Naive B cell (primary cell): ENCODE results near the gene RPH3AL. TPM values are rescaled to one million over a fixed set of nuclear protein-coding genes. Genes with fewer than 3 reads are reported as not detected.

Source experiments
- ATAC-seq, 2 donors: fragments of 150-1000 bp; cut with Tn5 transposase; 2 replicates each; pipeline ENCODE4 v1.10.0; 2021; ENCODE audit warnings: low read depth in 2 of 2, mild to moderate bottlenecking in 2 of 2, moderate library complexity in 2 of 2
- DNase-seq: peaks from one replicate; pipeline ENCODE4 v3.0.0; 2022
- H3K27ac Mint-ChIP-seq, 6 donors: one replicate each; pipeline ENCODE4 v1.8.0; 2020 to 2022; ENCODE audit warnings: mild to moderate bottlenecking in 6 of 6, mixed read lengths in 6 of 6, moderate library complexity in 5 of 6, inconsistent platforms in 2 of 6
- H3K27me3 Mint-ChIP-seq, 3 donors: one replicate each; pipeline ENCODE4 v1.8.0; 2021 to 2022; ENCODE audit warnings: mixed read lengths in 3 of 3, mild to moderate bottlenecking in 1 of 3
- H3K36me3 Mint-ChIP-seq, 2 donors: one replicate each; pipeline ENCODE4 v1.8.0; 2020 to 2022; ENCODE audit warnings: mixed read lengths in 2 of 2, inconsistent platforms in 1 of 2, mild to moderate bottlenecking in 1 of 2
- H3K4me1 Mint-ChIP-seq, 3 donors: one replicate each; pipeline ENCODE4 v1.8.0; 2020 to 2022; ENCODE audit warnings: mixed read lengths in 3 of 3, inconsistent platforms in 1 of 3, mild to moderate bottlenecking in 1 of 3, moderate library complexity in 1 of 3
- H3K4me3 Mint-ChIP-seq, 8 donors: one replicate each; pipeline ENCODE4 v1.8.0; 2020 to 2022; ENCODE audit warnings: mild to moderate bottlenecking in 8 of 8, mixed read lengths in 8 of 8, moderate library complexity in 8 of 8, inconsistent platforms in 2 of 8
- H3K9me3 Mint-ChIP-seq, 7 donors: one replicate each; pipeline ENCODE4 v1.8.0; 2020 to 2022; ENCODE audit warnings: mixed read lengths in 7 of 7, mild to moderate bottlenecking in 5 of 7, inconsistent platforms in 2 of 7, moderate library complexity in 1 of 7
- polyA plus RNA-seq, 6 donors: library from polyadenylated mRNA; unstranded; fragments of 300-500 nt; fragmentation: Illumina TruSeq; gene quantifications; one replicate each; pipeline ENCODE4 v1.2.3, GENCODE V29; 2021; ENCODE audit warnings: low read depth in 6 of 6

RPH3AL gene
- polyA plus RNA-seq, 6 donors from 2014 or later, result 1.3 to 13.2 (median 2.9) TPM; not detected in 1

DNA sequence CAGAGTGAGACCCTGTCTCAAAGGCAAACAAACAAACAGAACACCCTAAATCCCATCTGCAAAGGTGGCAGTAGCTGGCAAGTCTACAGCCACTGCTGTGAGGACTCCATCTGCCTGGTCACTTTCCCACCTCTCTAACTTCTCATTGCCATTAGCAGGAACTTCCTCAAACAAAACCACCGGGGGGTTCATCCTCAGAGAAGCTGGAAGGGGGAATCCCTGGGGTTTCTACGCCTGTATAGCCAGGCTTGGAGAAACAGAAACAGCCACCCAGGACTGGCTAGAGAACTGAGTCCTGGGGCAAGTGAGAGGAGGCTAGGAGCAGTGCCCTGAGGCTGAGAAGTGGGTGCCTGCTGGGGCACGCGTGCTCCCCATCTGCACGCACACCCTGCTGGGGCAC is 7.3 kb downstream of the RPH3AL start:
- no peak overlapping the region for H3K27ac Mint-ChIP-seq
- no peak overlapping the region for H3K4me3 Mint-ChIP-seq
- peaks cover 11 to 26% (median 21%) of the 10 kb centered on the region in 3 donors for H3K27me3 Mint-ChIP-seq
- ATAC-seq (no peak), DNase-seq (no peak)
- peaks cover 0 to 11% of the 10 kb centered on the region in 2 donors for H3K36me3 Mint-ChIP-seq
- peaks cover 0 to 9% (median 0%) of the 10 kb centered on the region in 7 donors for H3K9me3 Mint-ChIP-seq
- no peaks in the 10 kb centered on the region for H3K4me1 Mint-ChIP-seq

DNA sequence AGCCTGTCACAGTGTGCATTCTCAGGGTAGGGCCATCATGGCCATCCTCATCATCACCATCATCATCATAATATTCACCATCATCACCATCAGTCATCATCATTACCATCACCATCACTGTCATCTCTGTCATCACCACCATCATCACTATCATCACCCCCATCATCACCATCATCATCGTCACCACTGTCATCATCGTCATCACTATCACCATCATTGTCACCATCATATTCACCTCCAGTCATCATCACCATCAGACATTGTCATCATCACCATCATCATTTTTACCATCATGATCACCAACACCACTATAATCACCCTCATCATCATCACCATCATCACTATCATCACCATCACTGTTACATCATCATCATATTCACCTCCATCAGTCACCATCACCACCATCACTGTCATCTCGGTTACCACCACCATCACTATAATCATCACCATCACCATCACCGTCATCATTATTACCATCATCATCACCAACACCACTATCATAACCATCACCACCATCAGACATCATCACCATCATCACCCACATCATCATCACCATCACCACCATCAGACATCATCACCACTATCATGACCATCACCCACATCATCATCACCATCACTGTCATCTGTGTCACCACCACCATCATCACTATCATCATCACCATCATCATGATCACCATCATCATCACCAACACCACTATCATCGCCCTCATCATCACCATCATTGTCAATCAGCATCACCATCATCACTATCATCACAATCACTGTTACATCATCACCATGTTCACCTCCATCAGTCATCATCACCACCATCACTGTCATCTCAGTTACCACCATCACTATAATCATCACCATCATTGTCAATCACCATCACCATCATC is 8.5 kb downstream of the RPH3AL start:
- Mint-ChIP-seq H3K9me3 (peaks cover 0 to 9% (median 0%) of the 10 kb centered on the region in 7 donors), H3K27ac (no peak overlapping the region), H3K36me3 (peaks cover 0 to 11% of the 10 kb centered on the region in 2 donors), H3K4me3 (no peak overlapping the region), H3K4me1 (no peaks in the 10 kb centered on the region), H3K27me3 (peaks cover 11 to 24% (median 21%) of the 10 kb centered on the region in 3 donors)
- DNase-seq (no peak), ATAC-seq (no peak)

DNA sequence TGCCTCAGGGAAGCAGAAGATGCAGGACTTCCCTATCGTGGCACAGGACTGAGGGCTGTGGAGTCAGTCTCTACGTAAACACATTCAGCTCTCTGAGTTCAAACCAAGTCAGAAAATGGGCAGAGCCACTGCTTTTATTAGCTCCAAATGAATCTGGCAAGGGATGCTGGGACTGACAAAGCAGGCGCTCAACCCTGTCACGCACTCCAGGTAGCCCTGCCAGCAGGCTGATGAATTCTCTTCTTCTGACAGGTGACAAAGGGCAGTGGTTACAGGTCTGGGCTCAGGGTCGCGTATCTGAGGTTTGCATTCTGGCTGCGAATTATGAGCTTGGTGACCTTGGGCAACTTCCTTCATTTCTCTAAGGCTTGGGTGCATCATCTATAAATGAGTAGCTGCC is 9.4 kb downstream of the RPH3AL start:
- no peak for ATAC-seq
- Mint-ChIP-seq H3K4me3 (no peak overlapping the region), H3K36me3 (peaks cover 0 to 11% of the 10 kb centered on the region in 2 donors), H3K27ac (no peak overlapping the region), H3K4me1 (no peaks in the 10 kb centered on the region), H3K9me3 (peaks cover 0 to 9% (median 2%) of the 10 kb centered on the region in 7 donors), H3K27me3 (peaks cover 11 to 21% (median 19%) of the 10 kb centered on the region in 3 donors)
- no peak for DNase-seq

DNA sequence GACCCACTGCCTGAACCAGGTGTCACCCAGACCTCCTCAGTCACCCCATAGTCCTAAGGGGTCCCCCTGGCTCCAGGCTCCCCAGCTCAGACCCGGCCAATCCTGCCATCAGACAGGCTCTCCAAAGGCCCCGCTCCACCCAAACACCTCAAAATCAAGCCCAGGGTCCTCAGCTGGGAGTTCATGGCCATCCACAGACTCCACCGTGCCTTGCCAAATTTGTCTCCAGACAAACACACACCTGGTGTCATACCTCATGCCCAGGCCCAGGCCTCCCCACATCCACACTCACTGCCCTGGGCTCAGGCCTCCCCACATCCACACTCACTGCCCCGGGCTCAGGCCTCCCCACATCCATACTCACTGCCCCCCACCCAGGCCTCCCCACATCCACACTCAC is 12.5 kb downstream of the RPH3AL start:
- H3K9me3 Mint-ChIP-seq, result peaks cover 0 to 9% (median 4%) of the 10 kb centered on the region in 7 donors

DNA sequence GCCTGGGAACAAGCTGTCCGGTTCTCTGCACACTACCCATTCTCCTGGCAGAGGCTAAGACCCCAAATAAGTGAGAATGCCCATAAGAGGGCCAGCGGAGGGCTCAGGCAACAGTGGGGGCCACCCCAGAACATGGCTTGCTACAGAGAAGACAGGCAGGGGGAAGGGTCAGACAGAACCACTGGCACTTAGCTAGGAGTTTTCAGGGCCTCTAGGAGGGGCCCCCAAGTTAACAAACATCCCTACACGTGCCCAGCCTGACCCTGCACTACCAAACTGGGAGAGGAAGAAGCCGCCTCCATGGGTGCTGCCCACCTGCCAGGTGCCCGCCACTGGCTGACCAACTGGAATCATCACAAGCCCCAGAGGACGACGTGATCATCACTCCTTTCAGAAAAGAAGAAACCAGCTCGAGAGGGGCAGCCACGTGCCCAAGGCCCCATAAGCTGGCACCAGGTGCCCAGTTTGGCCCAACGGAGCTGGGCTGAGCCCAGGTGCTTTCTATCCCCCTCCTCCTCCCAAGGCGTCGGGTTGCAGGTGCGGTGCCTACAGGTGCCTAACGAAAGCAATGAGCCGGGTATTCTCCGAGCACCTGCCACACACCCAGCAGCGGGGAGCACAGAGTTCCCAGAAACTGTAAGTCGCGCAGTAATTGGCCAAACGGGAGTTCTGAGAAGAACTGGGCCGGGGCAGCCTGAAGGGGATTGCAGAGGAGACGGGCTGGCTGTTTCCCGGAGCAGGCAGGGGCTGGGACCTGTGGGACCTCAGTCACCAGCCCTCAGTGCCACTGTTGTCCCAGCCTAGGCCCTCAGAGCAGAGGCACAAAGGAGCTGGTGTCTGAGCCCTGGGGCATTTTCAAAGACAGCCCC is 13.2 kb downstream of the RPH3AL start:
- Mint-ChIP-seq H3K27me3 (peaks cover 19 to 47% (median 44%) of the 10 kb centered on the region in 3 donors), H3K36me3 (peaks cover 0 to 7% of the 10 kb centered on the region in 2 donors), H3K9me3 (peaks cover 0 to 7% (median 2%) of the 10 kb centered on the region in 7 donors), H3K27ac (no peak overlapping the region), H3K4me3 (no peak overlapping the region), H3K4me1 (peaks cover 5 to 6% (median 6%) of the 10 kb centered on the region in 3 donors)
- ATAC-seq (no peak), DNase-seq (no peak)

More for the DNA sequence above, 12.5 kb downstream of the RPH3AL start:
- DNase-seq, result no peak
- no peak overlapping the region for H3K4me3 Mint-ChIP-seq
- no peak overlapping the region for H3K27ac Mint-ChIP-seq
- H3K36me3 Mint-ChIP-seq, result peaks cover 0 to 11% of the 10 kb centered on the region in 2 donors
- no peak for ATAC-seq
- peaks cover 5 to 6% (median 6%) of the 10 kb centered on the region in 3 donors for H3K4me1 Mint-ChIP-seq
- peaks cover 18 to 45% (median 42%) of the 10 kb centered on the region in 3 donors for H3K27me3 Mint-ChIP-seq

DNA sequence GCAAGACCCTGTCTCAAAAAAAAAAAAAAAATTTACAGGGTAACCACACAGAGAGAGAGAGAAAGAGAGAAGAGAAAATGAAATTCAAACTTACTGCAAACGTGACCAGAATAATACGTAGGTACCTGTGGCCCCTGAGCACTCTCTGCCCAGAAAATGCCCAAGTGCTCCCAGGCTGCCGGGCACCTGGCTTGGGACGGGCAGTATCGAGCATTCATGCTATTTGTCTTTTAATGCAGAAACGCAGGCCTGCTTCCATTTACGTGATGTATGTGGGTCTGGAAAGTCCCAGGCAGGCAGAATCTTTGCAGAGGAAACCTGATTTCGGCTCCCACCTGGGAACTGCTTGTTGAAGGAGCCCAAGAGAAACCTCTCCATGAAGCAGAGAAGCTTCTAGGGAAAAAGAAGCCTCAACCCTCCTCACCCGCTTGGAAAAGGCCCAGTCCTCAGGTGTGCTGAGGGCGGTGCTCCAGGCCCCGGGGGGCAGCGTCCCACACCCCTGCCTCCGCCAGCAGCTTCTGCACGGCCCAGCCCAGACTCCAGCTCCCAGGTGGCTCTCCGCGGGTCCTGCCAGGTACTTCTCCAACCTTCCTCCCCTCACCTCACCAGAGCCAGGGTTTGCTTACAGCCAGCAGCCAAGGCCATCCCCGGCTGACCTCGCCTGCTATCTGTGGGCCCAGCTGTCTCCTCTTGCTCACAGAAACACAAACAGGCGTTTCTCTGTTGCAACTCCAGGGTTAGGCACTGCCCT is 14.0 kb downstream of the RPH3AL start:
- DNase-seq, result no peak
- Mint-ChIP-seq H3K36me3 (no peaks in the 10 kb centered on the region), H3K9me3 (peaks cover 0 to 4% (median 0%) of the 10 kb centered on the region in 7 donors), H3K4me1 (peaks cover 5 to 6% (median 6%) of the 10 kb centered on the region in 3 donors), H3K27ac (peak overlapping the region in 2 of 6 donors; percentile 1 to 89), H3K4me3 (no peak overlapping the region), H3K27me3 (peaks cover 12 to 41% (median 39%) of the 10 kb centered on the region in 3 donors)
- ATAC-seq, result no peak

DNA sequence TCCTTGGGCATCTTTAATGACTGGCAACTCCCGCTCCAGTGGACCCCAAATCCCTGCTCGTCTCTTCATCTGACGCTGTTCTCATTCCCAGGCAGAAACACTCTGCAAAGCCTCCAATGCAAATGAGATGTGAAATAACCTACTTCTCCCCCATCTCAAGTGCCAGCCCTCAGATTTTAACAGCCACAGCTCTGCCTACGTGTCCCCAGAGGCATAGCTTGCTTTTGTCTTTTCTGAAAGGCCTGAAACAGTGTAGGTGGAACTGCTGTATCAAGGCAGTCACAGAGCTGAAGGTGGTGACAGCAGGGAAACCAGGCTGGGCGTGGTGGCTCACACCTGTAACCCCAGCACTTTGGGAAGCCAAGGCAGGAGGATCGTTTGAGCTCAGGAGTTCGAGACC is 14.7 kb downstream of the RPH3AL start:
- H3K9me3 Mint-ChIP-seq, result peaks cover 0 to 4% (median 0%) of the 10 kb centered on the region in 7 donors
- no peak overlapping the region for H3K4me3 Mint-ChIP-seq
- no peaks in the 10 kb centered on the region for H3K36me3 Mint-ChIP-seq
- ATAC-seq (no peak), DNase-seq (no peak)
- no peak overlapping the region for H3K27ac Mint-ChIP-seq
- peaks cover 5 to 6% (median 6%) of the 10 kb centered on the region in 3 donors for H3K4me1 Mint-ChIP-seq
- peaks cover 12 to 41% (median 39%) of the 10 kb centered on the region in 3 donors for H3K27me3 Mint-ChIP-seq

DNA sequence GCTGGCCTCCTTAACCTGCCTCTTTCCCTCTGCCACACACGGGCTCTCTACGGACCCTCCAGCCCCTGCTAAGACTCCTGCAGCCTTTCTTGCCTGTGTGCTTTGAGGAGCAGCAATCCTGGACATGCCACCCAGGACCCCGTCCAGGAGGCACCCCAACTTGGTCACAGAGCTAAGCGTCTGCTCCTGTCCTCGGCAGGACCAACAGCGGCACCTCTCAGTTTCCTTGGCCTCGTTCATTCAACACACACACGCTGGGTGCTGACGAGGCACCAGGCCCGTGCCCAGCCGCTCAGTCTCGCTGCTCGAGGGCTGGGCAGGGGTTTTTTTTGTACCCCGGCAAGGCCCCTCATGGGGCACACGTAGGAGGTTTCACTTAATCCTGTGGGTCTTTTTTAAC is 15.2 kb downstream of the RPH3AL start:
- no peaks in the 10 kb centered on the region for H3K36me3 Mint-ChIP-seq
- ATAC-seq (no peak), DNase-seq (no peak)
- H3K9me3 Mint-ChIP-seq, result peaks cover 0 to 4% (median 0%) of the 10 kb centered on the region in 7 donors
- H3K27ac Mint-ChIP-seq, result no peak overlapping the region
- H3K27me3 Mint-ChIP-seq, result peaks cover 12 to 41% (median 39%) of the 10 kb centered on the region in 3 donors
- no peak overlapping the region for H3K4me3 Mint-ChIP-seq
- H3K4me1 Mint-ChIP-seq, result peaks cover 5 to 6% (median 6%) of the 10 kb centered on the region in 3 donors

DNA sequence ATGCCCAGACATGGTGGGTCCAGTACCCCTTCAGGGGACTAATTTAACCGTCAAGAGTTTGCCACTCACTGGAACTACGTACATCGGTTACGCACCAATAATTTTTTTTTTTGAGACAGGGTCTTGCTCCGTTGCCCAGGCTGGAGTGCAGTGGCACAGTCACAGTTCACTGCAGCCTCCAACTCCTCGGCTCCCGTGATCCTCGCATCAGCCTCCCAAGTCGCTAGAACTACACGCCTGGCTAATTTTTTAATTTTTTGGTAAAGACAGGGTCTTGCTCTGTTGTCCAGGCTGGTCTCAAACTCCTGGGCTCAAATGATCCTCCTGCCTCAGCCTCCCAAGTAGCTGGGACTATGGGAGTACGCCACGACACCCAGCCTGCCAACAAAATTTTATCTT is 15.6 kb downstream of the RPH3AL start:
- DNase-seq (no peak), ATAC-seq (no peak)
- Mint-ChIP-seq H3K4me1 (peaks cover 5 to 6% (median 6%) of the 10 kb centered on the region in 3 donors), H3K27ac (no peak overlapping the region), H3K36me3 (no peaks in the 10 kb centered on the region), H3K9me3 (peaks cover 0 to 4% (median 0%) of the 10 kb centered on the region in 7 donors), H3K27me3 (peaks cover 9 to 39% (median 36%) of the 10 kb centered on the region in 3 donors), H3K4me3 (peak overlapping the region in 1 of 8 donors; percentile 10)

DNA sequence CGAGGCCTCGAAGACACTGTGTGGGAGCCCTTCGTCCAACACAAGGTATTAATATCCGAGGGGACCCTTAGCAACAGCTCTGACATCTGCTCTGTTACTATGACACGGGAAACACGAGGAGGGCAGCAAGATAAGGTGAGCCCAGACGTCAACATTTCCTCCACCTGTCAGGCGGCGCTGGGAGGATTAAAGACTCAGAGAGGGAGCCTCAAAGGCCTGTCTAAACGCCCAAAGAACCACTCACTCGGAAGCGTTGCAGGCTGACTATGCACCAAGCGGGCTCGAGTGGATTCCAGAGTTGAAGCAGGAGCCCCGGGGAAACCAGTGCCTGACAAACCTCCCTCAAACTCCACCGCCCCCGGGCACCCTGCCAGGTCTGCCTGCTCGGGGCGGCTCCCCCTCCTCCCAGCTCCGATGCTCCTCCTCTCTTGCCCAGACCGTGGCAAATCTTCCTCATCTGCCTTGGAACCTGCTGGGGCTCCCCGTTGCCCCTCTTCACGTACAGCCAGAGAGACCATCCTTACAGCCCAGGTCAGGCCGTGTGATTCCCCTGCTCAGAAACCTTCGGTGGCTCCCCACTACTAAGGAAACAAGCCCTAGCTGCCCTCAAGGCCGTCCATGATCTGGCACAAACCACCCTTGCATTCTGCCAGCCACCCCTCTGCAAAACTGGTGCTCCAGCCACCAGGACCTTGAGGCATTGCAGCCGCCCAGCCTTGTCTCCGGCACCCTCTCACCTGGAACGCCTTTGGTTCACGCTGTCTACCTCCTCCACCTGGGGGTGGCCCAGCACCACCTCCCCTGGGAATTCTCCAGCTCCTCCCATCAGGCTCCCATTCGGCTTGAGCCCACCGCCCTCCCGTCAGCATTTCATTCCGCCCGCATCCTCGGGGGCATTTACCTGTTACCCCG is 16.2 kb downstream of the RPH3AL start:
- Mint-ChIP-seq H3K27ac (peak overlapping the region in 1 of 6 donors; percentile 26), H3K4me1 (peaks cover 5 to 6% (median 6%) of the 10 kb centered on the region in 3 donors)
- DNase-seq, result no peak

DNA sequence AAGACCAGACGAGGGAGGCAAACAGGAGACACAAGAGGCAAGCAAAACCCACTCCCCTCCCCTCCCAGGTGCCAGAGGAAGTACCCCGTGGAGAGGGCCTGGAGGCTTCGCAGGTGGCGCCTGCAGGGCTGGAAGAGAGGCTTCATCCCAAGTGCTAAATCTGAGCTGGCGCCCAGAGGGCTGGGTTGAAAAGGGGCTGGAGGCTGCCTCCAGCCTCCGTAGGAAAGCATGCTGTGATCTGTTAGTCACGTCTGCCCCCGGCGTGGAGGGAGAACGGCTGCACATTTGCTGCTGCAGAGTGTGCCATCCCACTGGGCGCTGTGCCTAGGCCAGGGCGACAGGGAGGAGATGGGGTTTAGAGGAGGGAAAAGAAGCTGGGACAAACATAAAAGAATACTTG is 16.9 kb downstream of the RPH3AL start:
- H3K9me3 Mint-ChIP-seq, result peaks cover 0 to 4% (median 0%) of the 10 kb centered on the region in 7 donors
- no peaks in the 10 kb centered on the region for H3K36me3 Mint-ChIP-seq
- no peak overlapping the region for H3K27ac Mint-ChIP-seq
- peaks cover 5 to 6% (median 6%) of the 10 kb centered on the region in 3 donors for H3K4me1 Mint-ChIP-seq
- no peak overlapping the region for H3K4me3 Mint-ChIP-seq
- ATAC-seq, result no peak
- peaks cover 14 to 32% (median 31%) of the 10 kb centered on the region in 3 donors for H3K27me3 Mint-ChIP-seq
- DNase-seq, result no peak

More for the DNA sequence above, 16.2 kb downstream of the RPH3AL start:
- ATAC-seq, result no peak
- Mint-ChIP-seq H3K4me3 (peak overlapping the region in 2 of 8 donors; percentile 10 to 57), H3K27me3 (peaks cover 14 to 39% (median 35%) of the 10 kb centered on the region in 3 donors), H3K36me3 (no peaks in the 10 kb centered on the region), H3K9me3 (peaks cover 0 to 4% (median 0%) of the 10 kb centered on the region in 7 donors)
